DND-41 (cell line): Measurements from ENCODE around the gene ST6GALNAC3.

ENCODE experiments used
- CTCF ChIP-seq: IDR thresholded peaks from 2 replicates; pipeline ENCODE4 v1.5.1; 2012; ENCODE audit warnings: borderline replicate concordance, low read length, moderate library complexity, mild to moderate bottlenecking; ENCODE audit not compliant: poor library complexity, severe bottlenecking; ENCODE audit errors: extremely low read depth
- EZH2 ChIP-seq: IDR thresholded peaks from 3 replicates; pipeline ENCODE4 v1.6.1; 2012; ENCODE audit warnings: borderline replicate concordance, low read depth, mild to moderate bottlenecking, moderate library complexity, low read length, inconsistent platforms; ENCODE audit not compliant: severe bottlenecking

- TF ChIP-seq CTCF (no peak), EZH2 (no peak)
These were observed 223.9 kb downstream of the ST6GALNAC3 start for GRCh38 chr1:76298399-76298798.
